Measurements from ENCODE around the gene SPOCK1.

DNA sequence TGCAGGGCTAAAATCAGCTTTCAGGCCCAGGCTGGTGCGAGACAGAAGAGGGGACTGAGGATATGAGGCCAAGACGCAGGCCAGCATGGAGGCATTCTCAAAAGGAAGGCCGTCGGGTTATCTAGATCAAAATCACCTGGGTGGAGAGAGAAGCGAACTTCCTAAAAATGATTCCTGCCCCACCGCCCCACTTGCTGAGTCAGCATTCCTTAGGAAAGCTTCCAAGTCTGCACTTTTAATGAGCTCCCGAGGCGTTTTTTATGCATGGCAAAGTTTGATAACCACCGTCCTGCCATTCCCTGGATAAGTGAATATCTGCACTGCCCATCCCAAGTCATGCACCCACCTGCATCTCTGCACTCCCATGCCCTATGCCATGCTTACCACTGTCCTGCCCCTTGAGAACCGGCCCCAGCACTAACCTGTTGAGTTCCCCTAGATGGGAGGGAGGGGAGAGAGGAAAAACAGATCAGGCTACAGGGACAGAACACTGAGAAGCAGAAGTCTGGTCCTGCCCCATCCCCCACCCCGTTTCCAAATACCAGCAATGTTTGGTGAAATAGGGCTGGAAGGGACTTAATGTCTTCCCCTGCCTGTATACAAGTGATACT lies 1.6 kb upstream of the SPOCK1 start:
- TF ChIP-seq, protein P1, sequence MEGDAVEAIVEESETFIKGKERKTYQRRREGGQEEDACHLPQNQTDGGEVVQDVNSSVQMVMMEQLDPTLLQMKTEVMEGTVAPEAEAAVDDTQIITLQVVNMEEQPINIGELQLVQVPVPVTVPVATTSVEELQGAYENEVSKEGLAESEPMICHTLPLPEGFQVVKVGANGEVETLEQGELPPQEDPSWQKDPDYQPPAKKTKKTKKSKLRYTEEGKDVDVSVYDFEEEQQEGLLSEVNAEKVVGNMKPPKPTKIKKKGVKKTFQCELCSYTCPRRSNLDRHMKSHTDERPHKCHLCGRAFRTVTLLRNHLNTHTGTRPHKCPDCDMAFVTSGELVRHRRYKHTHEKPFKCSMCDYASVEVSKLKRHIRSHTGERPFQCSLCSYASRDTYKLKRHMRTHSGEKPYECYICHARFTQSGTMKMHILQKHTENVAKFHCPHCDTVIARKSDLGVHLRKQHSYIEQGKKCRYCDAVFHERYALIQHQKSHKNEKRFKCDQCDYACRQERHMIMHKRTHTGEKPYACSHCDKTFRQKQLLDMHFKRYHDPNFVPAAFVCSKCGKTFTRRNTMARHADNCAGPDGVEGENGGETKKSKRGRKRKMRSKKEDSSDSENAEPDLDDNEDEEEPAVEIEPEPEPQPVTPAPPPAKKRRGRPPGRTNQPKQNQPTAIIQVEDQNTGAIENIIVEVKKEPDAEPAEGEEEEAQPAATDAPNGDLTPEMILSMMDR (conservative IDR thresholded peaks at IDR 0.05; ENCODE audit: low read depth in 2 of 2): no peak
- TF ChIP-seq POLR2AphosphoS5 (IDR thresholded peaks at IDR 0.05; ENCODE audit: low read depth) (no peak), ZNF331 (CRISPR knock-in tag; IDR thresholded peaks at IDR 0.05; ENCODE audit: low read depth) (no peak), EZH2phosphoT487 (IDR thresholded peaks at IDR 0.05; ENCODE audit: unreplicated experiment) (no peak), STAT1 (IDR thresholded peaks at IDR 0.05; ENCODE audit: unreplicated experiment) (no peak), REST (IDR thresholded peaks at IDR 0.05; ENCODE audit: unreplicated experiment) (no peak), EZH2 (IDR thresholded peaks at IDR 0.05; ENCODE audit: low read depth, unreplicated experiment) (no peak)

All from GM23338 (cell line).